Epithelial cell of esophagus (primary cell): ENCODE results near the gene SPATA22.

Source experiments
- DNase-seq: peaks from one replicate; pipeline ENCODE4 v3.0.0; 2010; ENCODE audit warnings: low read depth
- H3K4me3 ChIP-seq: 2 replicates; pipeline ENCODE4 v1.5.1; 2011; ENCODE audit warnings: mild to moderate bottlenecking, low read length, control low read depth
- TF ChIP-seq, protein P1 (sequence below): IDR thresholded peaks from 2 replicates; pipeline ENCODE4 v1.5.1; 2011; ENCODE audit warnings: low read depth, mild to moderate bottlenecking, low read length, control low read depth, inconsistent platforms; ENCODE audit not compliant: insufficient read depth; ENCODE audit errors: missing control alignments

Gene SPATA22

DNA sequence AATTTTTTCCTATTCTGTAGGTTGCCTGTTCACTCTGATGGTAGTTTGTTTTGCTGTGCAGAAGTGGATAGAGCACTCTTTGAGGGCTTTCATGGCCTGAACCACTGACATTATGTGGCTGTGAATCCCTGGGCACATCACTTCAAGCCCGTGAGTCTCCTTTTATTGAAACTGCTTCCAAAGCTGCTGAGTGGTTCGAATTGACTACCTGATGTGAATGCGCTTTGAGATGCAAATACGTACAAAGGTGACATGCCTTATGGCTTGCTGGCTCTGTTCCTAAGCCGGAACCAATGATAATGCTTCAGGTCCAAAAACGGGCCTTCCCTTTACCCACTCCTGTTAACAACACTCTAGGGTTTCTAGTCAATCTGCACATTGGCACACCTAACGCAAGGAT, 38.5 kb upstream of the SPATA22 start:
- TF ChIP-seq, protein P1, sequence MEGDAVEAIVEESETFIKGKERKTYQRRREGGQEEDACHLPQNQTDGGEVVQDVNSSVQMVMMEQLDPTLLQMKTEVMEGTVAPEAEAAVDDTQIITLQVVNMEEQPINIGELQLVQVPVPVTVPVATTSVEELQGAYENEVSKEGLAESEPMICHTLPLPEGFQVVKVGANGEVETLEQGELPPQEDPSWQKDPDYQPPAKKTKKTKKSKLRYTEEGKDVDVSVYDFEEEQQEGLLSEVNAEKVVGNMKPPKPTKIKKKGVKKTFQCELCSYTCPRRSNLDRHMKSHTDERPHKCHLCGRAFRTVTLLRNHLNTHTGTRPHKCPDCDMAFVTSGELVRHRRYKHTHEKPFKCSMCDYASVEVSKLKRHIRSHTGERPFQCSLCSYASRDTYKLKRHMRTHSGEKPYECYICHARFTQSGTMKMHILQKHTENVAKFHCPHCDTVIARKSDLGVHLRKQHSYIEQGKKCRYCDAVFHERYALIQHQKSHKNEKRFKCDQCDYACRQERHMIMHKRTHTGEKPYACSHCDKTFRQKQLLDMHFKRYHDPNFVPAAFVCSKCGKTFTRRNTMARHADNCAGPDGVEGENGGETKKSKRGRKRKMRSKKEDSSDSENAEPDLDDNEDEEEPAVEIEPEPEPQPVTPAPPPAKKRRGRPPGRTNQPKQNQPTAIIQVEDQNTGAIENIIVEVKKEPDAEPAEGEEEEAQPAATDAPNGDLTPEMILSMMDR = no peak
- DNase-seq = no peak
- H3K4me3 ChIP-seq = no peak overlapping the region

DNA sequence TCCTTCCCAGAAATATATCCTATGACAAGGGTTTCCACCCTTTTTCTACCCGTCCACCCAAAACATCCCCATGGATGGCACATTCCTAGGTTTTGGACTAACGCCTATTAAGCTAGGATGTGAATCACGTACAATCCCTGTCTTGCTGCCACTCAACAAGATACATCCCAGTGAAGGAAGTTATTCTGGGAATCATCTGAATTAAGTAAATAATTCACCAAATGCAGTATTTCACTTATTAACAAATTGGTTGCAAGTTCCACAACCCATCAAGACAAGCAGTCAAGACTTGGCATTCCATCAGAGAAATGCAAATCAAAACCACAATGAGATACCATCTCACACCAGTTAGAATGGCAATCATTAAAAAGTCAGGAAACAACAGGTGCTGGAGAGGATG, 36.2 kb upstream of the SPATA22 start:
- no peak overlapping the region for H3K4me3 ChIP-seq
- TF ChIP-seq, protein P1 = no peak
- no peak for DNase-seq

DNA sequence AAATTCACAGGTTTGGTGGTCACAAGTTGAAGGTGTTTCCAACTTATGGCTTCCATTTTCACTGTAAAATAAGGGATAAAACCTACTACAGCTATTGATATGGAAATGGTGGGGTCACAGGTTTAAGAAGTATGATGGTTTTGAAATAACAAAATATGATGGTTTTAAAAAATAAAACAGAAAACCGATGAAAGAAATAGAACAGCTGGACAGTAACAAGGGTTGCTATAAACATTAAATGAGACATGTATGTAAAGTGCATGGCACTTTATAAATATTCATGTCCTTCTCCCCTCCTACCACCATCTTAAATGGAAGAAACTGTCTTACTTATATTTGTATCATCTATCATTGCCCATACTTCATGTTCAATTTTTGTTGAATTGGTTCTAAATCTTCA, 35.5 kb upstream of the SPATA22 start:
- no peak overlapping the region for H3K4me3 ChIP-seq
- TF ChIP-seq, protein P1 = no peak
- no peak for DNase-seq

GRCh38 chr17:3506054-3506453, 34.4 kb upstream of the SPATA22 start:
- H3K4me3 ChIP-seq = no peak overlapping the region
- TF ChIP-seq, protein P1 = no peak
- DNase-seq = no peak

DNA sequence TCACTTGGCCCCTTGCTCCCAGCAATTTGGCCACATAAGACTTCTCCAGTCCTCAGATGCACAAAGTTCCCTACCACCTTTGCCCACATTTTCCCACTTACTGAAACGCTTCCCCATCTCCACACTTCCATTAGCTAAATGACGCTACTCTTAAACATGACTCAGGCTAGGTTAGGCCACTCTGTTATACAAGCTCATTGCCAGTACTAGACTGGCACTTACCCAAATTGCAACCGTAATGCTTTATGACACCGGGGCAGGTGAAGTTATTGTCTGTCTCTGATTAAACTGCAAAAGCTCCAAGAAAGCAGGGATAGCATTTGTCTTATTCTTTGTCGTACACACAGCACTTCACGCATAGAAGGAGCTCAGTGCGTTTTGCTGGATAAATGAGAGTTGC, 33.4 kb upstream of the SPATA22 start:
- TF ChIP-seq, protein P1 = no peak
- H3K4me3 ChIP-seq = no peak overlapping the region
- no peak for DNase-seq

GRCh38 chr17:3503285-3503684, 31.7 kb upstream of the SPATA22 start:
- DNase-seq = no peak
- TF ChIP-seq, protein P1 = no peak
- no peak overlapping the region for H3K4me3 ChIP-seq

- DNase-seq = no peak
- TF ChIP-seq, protein P1 = no peak
- H3K4me3 ChIP-seq = no peak overlapping the region
Observed at GRCh38 chr17:3502466-3502865, 30.8 kb upstream of the SPATA22 start.
